Astrocyte (in vitro differentiated cells and primary cell): ENCODE measurements around the gene STRAP. TPM values are rescaled to one million over a fixed set of nuclear protein-coding genes. Genes with fewer than 3 reads are reported as not detected.

Experiments
- DNase-seq: peaks from one replicate; pipeline ENCODE4 v3.0.0-alpha.2; 2010; ENCODE audit warnings: low read depth
- FAIRE-seq: peaks from 2 replicates; lab custom pipeline; 2011; peaks lifted over from hg19 to GRCh38; lab: Jason Lieb, UNC
- H2AFZ ChIP-seq: 2 replicates; pipeline ENCODE4 v1.6.0; 2012; ENCODE audit warnings: low read depth, low read length, inconsistent platforms
- H3K27ac ChIP-seq: 2 replicates; pipeline ENCODE4 v1.5.1; 2011; ENCODE audit warnings: low read depth, low read length, inconsistent platforms
- H3K27me3 ChIP-seq: 2 replicates; pipeline ENCODE4 v1.6.0; 2011; ENCODE audit warnings: low read length, inconsistent platforms; ENCODE audit not compliant: insufficient read depth
- H3K36me3 ChIP-seq: 2 replicates; pipeline ENCODE4 v1.5.1; 2011; ENCODE audit warnings: low read length, inconsistent platforms; ENCODE audit not compliant: insufficient read depth
- H3K4me1 ChIP-seq: 2 replicates; pipeline ENCODE4 v1.5.1; 2011; ENCODE audit warnings: low read length, inconsistent platforms; ENCODE audit not compliant: insufficient read depth
- H3K4me2 ChIP-seq: 2 replicates; pipeline ENCODE4 v1.6.0; 2012; ENCODE audit warnings: low read length, inconsistent platforms
- H3K4me3 ChIP-seq: 2 replicates; pipeline ENCODE4 v1.5.1; 2011; ENCODE audit warnings: low read depth, mild to moderate bottlenecking, low read length, inconsistent platforms; ENCODE audit not compliant: insufficient read depth
- H3K79me2 ChIP-seq: 2 replicates; pipeline ENCODE4 v1.6.0; 2012; ENCODE audit warnings: mild to moderate bottlenecking, low read length, inconsistent platforms; ENCODE audit not compliant: insufficient read depth
- H3K9ac ChIP-seq: 2 replicates; pipeline ENCODE4 v1.6.0; 2012; ENCODE audit warnings: mild to moderate bottlenecking, low read length, inconsistent platforms
- H3K9me3 ChIP-seq: 2 replicates; pipeline ENCODE4 v1.5.1; 2012; ENCODE audit warnings: low read depth, mild to moderate bottlenecking, low read length, inconsistent platforms; ENCODE audit not compliant: insufficient read depth
- H4K20me1 ChIP-seq: 2 replicates; pipeline ENCODE4 v1.6.0; 2012; ENCODE audit warnings: low read length, inconsistent platforms; ENCODE audit not compliant: insufficient read depth
- H3K27ac Mint-ChIP-seq: one replicate; pipeline ENCODE4 v1.8.0; 2021; ENCODE audit warnings: mild to moderate bottlenecking, mixed read lengths; ENCODE audit not compliant: unreplicated experiment
- H3K27me3 Mint-ChIP-seq: one replicate; pipeline ENCODE4 v1.8.0; 2021; ENCODE audit warnings: low read depth, mixed read lengths; ENCODE audit not compliant: unreplicated experiment
- H3K36me3 Mint-ChIP-seq: one replicate; pipeline ENCODE4 v1.8.0; 2021; ENCODE audit warnings: low read depth, mixed read lengths; ENCODE audit not compliant: unreplicated experiment
- H3K4me1 Mint-ChIP-seq: one replicate; pipeline ENCODE4 v1.8.0; 2021; ENCODE audit warnings: low read depth, mixed read lengths; ENCODE audit not compliant: unreplicated experiment
- H3K4me3 Mint-ChIP-seq: one replicate; pipeline ENCODE4 v1.8.0; 2021; ENCODE audit warnings: mild to moderate bottlenecking, moderate library complexity, mixed read lengths; ENCODE audit not compliant: unreplicated experiment
- H3K9me3 Mint-ChIP-seq: one replicate; pipeline ENCODE4 v1.8.0; 2021; ENCODE audit warnings: mild to moderate bottlenecking, mixed read lengths; ENCODE audit not compliant: unreplicated experiment
- CTCF ChIP-seq: IDR thresholded peaks from 2 replicates; pipeline ENCODE4 v1.5.1; 2011; ENCODE audit warnings: low read depth, mild to moderate bottlenecking, inconsistent platforms, low read length, moderate library complexity; ENCODE audit not compliant: insufficient read depth
- EZH2 ChIP-seq: IDR thresholded peaks from 2 replicates; pipeline ENCODE4 v1.6.1; 2012; ENCODE audit warnings: mild to moderate bottlenecking, low read length, inconsistent platforms; ENCODE audit not compliant: insufficient read depth
- total RNA-seq: library from RNA; stranded (reverse); gene quantifications from 2 replicates; pipeline ENCODE4 v1.2.1, GENCODE V29; 2021

The STRAP gene
- total RNA-seq, 1 donor from 2014 or later, result 241 TPM

GRCh38 chr12:15892645-15893259 is 10.6 kb downstream of the STRAP start:
- peaks cover 67% of the 10 kb centered on the region for H3K79me2 ChIP-seq
- Mint-ChIP-seq H3K27ac (no peak overlapping the region), H3K9me3 (no peaks in the 10 kb centered on the region), H3K4me3 (no peak overlapping the region), H3K4me1 (peaks cover 8% of the 10 kb centered on the region), H3K27me3 (no peaks in the 10 kb centered on the region), H3K36me3 (no peaks in the 10 kb centered on the region)
- peaks cover 51% of the 10 kb centered on the region for H4K20me1 ChIP-seq
- no peak overlapping the region for H2AFZ ChIP-seq
- no peaks in the 10 kb centered on the region for H3K4me1 ChIP-seq
- H3K9me3 ChIP-seq, result no peaks in the 10 kb centered on the region
- H3K27ac ChIP-seq, result no peak overlapping the region
- peaks cover 47% of the 10 kb centered on the region for H3K36me3 ChIP-seq
- DNase-seq (no peak), FAIRE-seq (no peak)
- H3K9ac ChIP-seq, result no peak overlapping the region
- no peak overlapping the region for H3K4me2 ChIP-seq
- H3K27me3 ChIP-seq, result no peaks in the 10 kb centered on the region
- H3K4me3 ChIP-seq, result no peak overlapping the region
- TF ChIP-seq EZH2 (no peak), CTCF (no peak)

DNA sequence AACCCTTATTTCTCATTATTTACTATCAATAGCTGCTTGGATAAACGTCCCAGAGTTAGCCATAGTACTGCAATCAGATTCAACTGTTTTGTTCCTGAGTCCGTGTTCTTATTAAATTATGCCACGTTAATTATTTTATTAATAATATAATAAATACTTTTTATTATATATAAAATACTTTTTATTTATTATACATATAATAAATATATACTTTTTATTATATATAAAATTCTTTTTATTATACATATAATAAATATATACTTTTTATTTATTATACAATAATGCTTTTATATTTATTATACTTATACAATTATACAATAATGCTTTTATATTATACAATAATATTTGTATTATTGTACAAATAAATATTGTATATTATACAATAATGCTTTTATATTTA is 11.1 kb downstream of the STRAP start:
- Histone ChIP-seq H3K36me3 (peaks cover 49% of the 10 kb centered on the region), H3K27ac (no peak overlapping the region), H3K4me1 (no peaks in the 10 kb centered on the region), H4K20me1 (peaks cover 46% of the 10 kb centered on the region), H2AFZ (no peak overlapping the region), H3K79me2 (peaks cover 62% of the 10 kb centered on the region), H3K9ac (no peak overlapping the region), H3K4me3 (no peak overlapping the region), H3K9me3 (no peaks in the 10 kb centered on the region), H3K27me3 (no peaks in the 10 kb centered on the region), H3K4me2 (no peak overlapping the region)
- peaks cover 3% of the 10 kb centered on the region for H3K4me1 Mint-ChIP-seq
- H3K9me3 Mint-ChIP-seq, result no peaks in the 10 kb centered on the region
- no peak overlapping the region for H3K27ac Mint-ChIP-seq
- DNase-seq (no peak), FAIRE-seq (no peak)
- H3K4me3 Mint-ChIP-seq, result no peak overlapping the region
- no peaks in the 10 kb centered on the region for H3K36me3 Mint-ChIP-seq
- H3K27me3 Mint-ChIP-seq, result no peaks in the 10 kb centered on the region
- TF ChIP-seq EZH2, result no peak
- TF ChIP-seq CTCF, result no peak

DNA sequence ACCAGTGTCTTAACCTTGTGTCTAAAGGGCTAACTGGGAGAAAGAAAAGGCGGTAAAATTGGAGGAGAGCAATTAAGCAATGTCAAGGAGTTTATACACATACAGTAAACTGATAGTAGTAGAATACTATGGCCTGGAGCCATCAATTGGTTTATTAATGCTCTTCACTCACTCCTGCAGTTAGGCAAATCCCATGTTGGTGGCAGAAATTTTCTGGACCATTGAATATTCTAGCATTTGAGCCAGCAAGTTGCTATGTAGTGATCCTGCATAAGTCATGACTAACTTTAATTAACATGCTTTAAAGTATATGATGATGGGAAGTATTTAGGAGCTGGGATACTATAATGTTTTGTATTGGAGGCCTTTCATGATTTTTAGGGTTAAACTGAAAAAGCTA is 14.7 kb downstream of the STRAP start:
- Mint-ChIP-seq H3K9me3 (no peaks in the 10 kb centered on the region), H3K27me3 (no peaks in the 10 kb centered on the region), H3K36me3 (peaks cover 2% of the 10 kb centered on the region), H3K4me3 (no peak overlapping the region), H3K27ac (no peak overlapping the region), H3K4me1 (peaks cover 2% of the 10 kb centered on the region)
- Histone ChIP-seq H3K27ac (no peak overlapping the region), H3K4me3 (no peak overlapping the region), H3K9ac (no peak overlapping the region), H3K4me1 (no peaks in the 10 kb centered on the region), H3K9me3 (no peaks in the 10 kb centered on the region), H4K20me1 (peaks cover 37% of the 10 kb centered on the region), H2AFZ (no peak overlapping the region), H3K27me3 (no peaks in the 10 kb centered on the region), H3K4me2 (no peak overlapping the region), H3K79me2 (peaks cover 30% of the 10 kb centered on the region), H3K36me3 (peaks cover 68% of the 10 kb centered on the region)
- peak; percentile 63 for FAIRE-seq
- DNase-seq, result no peak
- TF ChIP-seq EZH2, result no peak
- no peak for TF ChIP-seq CTCF
